Esophagus muscularis mucosa (tissue), 4 donors: ENCODE data around the gene TRAPPC3. TPM values are rescaled to one million over a fixed set of nuclear protein-coding genes. Genes with fewer than 3 reads are reported as not detected.

ENCODE experiments used
- DNase-seq: peaks from one replicate; pipeline ENCODE4 v3.0.0-alpha.2; 2017; ENCODE audit errors: extremely low spot score
- H3K27ac ChIP-seq, 4 donors: fragments of 200-600 bp; sonication (generic); replicated peaks in 1 of 4; 1 replicate in 3 of 4; 2 replicates in 1 of 4; pipeline ENCODE4 v1.5.1; 2016 to 2019; ENCODE audit warnings: mild to moderate bottlenecking in 1 of 4
- H3K27me3 ChIP-seq, 4 donors: fragments of 200-600 bp; sonication (generic); one replicate each; pipeline versions ENCODE4 v1.5.1 to v1.6.0; 2016 to 2019
- H3K36me3 ChIP-seq, 4 donors: fragments of 200-600 bp; sonication (generic); one replicate each; pipeline ENCODE4 v1.5.1; 2016 to 2019
- H3K4me1 ChIP-seq, 4 donors: fragments of 200-600 bp; sonication (generic); one replicate each; pipeline ENCODE4 v1.5.1; 2016 to 2019
- H3K4me3 ChIP-seq, 4 donors: fragments of 200-600 bp; sonication (generic); 1 replicate in 2 of 4; 2 replicates in 2 of 4; pipeline ENCODE4 v1.5.1; 2016 to 2019; ENCODE audit warnings: mild to moderate bottlenecking in 4 of 4, moderate library complexity in 1 of 4
- H3K9me3 ChIP-seq, 4 donors: fragments of 200-600 bp; sonication (generic); 1 replicate in 3 of 4; 2 replicates in 1 of 4; pipeline ENCODE4 v1.5.1; 2016 to 2019
- EP300 ChIP-seq: sonication (generic); formaldehyde crosslinking; IDR thresholded peaks from one replicate; pipeline ENCODE4 v1.6.1; 2017; ENCODE audit warnings: antibody characterized with exemption
- POLR2A ChIP-seq: fragments of 450-650 bp; IDR thresholded peaks from one replicate; pipeline ENCODE4 v1.6.1; 2017; ENCODE audit warnings: antibody characterized with exemption, moderate library complexity, mild to moderate bottlenecking, low read depth
- POLR2AphosphoS5 ChIP-seq, 2 donors: sonication (generic); formaldehyde crosslinking; IDR thresholded peaks; one replicate each; pipeline ENCODE4 v1.6.1; 2017; ENCODE audit warnings: antibody characterized with exemption in 2 of 2
- WGBS: methylation state at CpG from one replicate; pipeline ENCODE4 v1.1.5; 2018; 5-methylcytosine and 5-hydroxymethylcytosine counted together
- intact Hi-C: fragments of 100-400 bp; cut with DNase I; formaldehyde crosslinking; loops from one replicate; pipeline ENCODE4 v1.15.1; 2023
- total RNA-seq, 4 donors: library from RNA; depleted of rRNA; stranded (reverse); fragments of >200 nt; gene quantifications; one replicate each; pipeline versions ENCODE4 v1.1.0 to v1.2.1, GENCODE V29; 2016
- TF ChIP-seq, protein P1 (sequence below), 3 experiments: fragments of 200-600 bp in 2 of 3; fragments of 450-650 bp in 1 of 3; sonication (generic) in 2 of 3; IDR thresholded peaks; one replicate each; pipeline ENCODE4 v1.5.1; 2017 to 2019; ENCODE audit warnings: antibody characterized with exemption in 3 of 3, mild to moderate bottlenecking in 2 of 3, moderate library complexity in 1 of 3

Gene TRAPPC3
- total RNA-seq, 4 donors from 2014 or later: 97.9 to 164 (median 122) TPM

DNA sequence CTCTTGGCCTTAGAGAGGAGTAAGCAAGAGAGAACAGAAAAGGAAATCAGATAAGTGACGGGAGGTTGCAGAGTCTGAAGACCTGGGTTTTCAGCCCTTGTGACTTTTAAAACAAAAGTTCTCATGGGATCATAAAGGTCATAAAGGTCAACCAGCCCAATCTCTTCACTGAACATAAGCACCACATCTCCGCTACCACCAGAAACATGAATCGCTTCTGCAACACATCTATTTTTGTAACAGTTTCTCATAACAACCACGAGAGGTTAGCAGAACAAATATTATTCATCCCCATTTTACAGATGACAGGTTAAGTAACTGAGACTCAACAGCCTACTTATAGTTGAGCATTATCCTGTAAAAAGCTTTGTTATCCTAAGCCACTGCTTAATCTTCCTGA, 5.9 kb downstream of the TRAPPC3 start:
- Histone ChIP-seq H3K27me3 (no peaks in the 10 kb centered on the region), H3K36me3 (peaks cover 7 to 27% (median 16%) of the 10 kb centered on the region in 4 donors), H3K27ac (peak overlapping the region in 1 of 4 donors; percentile 18), H3K4me1 (peaks cover 25 to 60% (median 54%) of the 10 kb centered on the region in 4 donors), H3K4me3 (no peak overlapping the region), H3K9me3 (no peaks in the 10 kb centered on the region)
- intact Hi-C loops: no loop called here
- DNase-seq: no peak
- WGBS: 83% methylated on average over 4 of the region's 4 CpGs
- TF ChIP-seq, protein P1, sequence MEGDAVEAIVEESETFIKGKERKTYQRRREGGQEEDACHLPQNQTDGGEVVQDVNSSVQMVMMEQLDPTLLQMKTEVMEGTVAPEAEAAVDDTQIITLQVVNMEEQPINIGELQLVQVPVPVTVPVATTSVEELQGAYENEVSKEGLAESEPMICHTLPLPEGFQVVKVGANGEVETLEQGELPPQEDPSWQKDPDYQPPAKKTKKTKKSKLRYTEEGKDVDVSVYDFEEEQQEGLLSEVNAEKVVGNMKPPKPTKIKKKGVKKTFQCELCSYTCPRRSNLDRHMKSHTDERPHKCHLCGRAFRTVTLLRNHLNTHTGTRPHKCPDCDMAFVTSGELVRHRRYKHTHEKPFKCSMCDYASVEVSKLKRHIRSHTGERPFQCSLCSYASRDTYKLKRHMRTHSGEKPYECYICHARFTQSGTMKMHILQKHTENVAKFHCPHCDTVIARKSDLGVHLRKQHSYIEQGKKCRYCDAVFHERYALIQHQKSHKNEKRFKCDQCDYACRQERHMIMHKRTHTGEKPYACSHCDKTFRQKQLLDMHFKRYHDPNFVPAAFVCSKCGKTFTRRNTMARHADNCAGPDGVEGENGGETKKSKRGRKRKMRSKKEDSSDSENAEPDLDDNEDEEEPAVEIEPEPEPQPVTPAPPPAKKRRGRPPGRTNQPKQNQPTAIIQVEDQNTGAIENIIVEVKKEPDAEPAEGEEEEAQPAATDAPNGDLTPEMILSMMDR (IDR thresholded peaks at IDR 0.05): no peak
- TF ChIP-seq POLR2AphosphoS5 (IDR thresholded peaks at IDR 0.05) (no peak), EP300 (no peak), POLR2A (no peak)

DNA sequence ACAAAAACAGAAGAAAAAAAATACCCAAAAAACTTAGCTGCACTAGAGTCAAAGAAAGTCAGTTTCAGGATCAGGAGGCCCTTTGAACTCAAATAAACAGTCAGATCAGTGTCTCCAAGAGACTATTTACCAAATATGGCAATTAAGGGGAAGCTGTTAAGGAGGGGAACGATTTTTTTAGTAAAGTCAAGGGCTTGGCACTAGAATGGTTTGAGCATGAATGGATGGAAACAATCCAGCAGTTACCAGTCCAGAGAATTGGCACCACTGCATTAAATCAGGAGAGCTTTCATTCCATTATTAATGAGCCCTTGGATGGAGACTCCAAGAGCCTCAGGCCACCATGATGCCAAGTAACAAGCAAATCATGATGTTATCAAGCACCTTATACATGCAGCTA, 7.2 kb downstream of the TRAPPC3 start:
- H3K36me3 ChIP-seq: peaks cover 12 to 36% (median 29%) of the 10 kb centered on the region in 4 donors
- H3K27me3 ChIP-seq: no peaks in the 10 kb centered on the region
- peak overlapping the region in 2 of 4 donors; percentile 1 to 64 for H3K27ac ChIP-seq
- intact Hi-C loops: no loop called here
- peaks cover 18 to 60% (median 48%) of the 10 kb centered on the region in 4 donors for H3K4me1 ChIP-seq
- no peak overlapping the region for H3K4me3 ChIP-seq
- TF ChIP-seq, protein P1 (IDR thresholded peaks at IDR 0.05): no peak
- no peak for TF ChIP-seq EP300
- TF ChIP-seq POLR2A: no peak
- no peak for TF ChIP-seq POLR2AphosphoS5 (IDR thresholded peaks at IDR 0.05)
- 37% methylated on average over 1 of the region's 1 CpG for WGBS
- DNase-seq: no peak
- H3K9me3 ChIP-seq: no peaks in the 10 kb centered on the region

DNA sequence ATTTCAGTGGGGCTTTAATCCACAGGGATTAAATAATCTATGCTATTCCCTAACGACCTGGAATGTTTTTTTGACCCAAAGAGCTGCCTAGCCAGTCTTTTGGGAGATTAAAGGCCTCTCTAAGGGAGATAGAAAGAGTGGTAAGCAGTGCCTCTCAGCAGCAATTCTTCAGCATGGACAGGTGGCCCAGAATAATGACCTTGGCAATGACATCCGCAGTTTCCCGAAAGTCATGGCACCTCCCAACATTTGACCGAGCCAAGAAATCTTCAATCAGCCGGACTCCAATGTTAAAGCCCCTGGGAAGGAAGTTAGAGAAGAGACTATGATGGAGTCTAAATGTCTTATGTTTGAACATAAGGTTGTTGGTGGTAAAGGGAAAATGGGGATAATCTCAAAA, 9.8 kb downstream of the TRAPPC3 start:
- WGBS: 79% methylated on average over 5 of the region's 5 CpGs
- intact Hi-C loops: loop anchor here (10.0 kb wide), 1 partner anchor 285 kb away; no protein-coding TSS in a partner anchor

DNA sequence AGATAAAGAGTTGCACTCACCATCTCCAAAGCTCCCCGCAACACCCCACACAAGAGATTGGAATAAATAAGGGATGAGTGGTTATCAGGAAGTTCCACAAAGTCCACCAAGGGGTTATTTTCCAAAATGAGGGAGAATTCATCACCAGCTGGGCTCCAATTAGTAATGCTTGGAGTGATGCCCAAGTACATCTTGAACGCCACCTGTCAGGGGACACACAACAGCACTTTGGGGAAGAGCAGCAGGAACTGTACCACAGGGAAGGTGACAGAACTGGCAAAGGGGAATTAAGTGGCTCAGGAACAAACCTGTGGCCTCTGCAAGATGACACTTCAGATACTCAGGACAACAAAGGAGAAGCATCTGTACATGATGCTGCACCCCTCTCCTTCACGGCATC, 11.5 kb downstream of the TRAPPC3 start:
- H3K27me3 ChIP-seq: no peaks in the 10 kb centered on the region
- DNase-seq: no peak
- TF ChIP-seq EP300 (no peak), POLR2A (no peak), POLR2AphosphoS5 (IDR thresholded peaks at IDR 0.05) (no peak)
- TF ChIP-seq, protein P1 (IDR thresholded peaks at IDR 0.05): no peak
- peaks cover 48 to 89% (median 79%) of the 10 kb centered on the region in 4 donors for H3K4me1 ChIP-seq
- 73% methylated on average over 3 of the region's 3 CpGs for whole genome bisulfite sequencing
- intact Hi-C loops: loop anchor here (10.0 kb wide), 1 partner anchor 287 kb away; no protein-coding TSS in a partner anchor
- H3K4me3 ChIP-seq: no peak overlapping the region
- H3K36me3 ChIP-seq: peaks cover 12 to 44% (median 34%) of the 10 kb centered on the region in 4 donors
- peak overlapping the region; percentile 68 to 83 (median 74) for H3K27ac ChIP-seq
- H3K9me3 ChIP-seq: no peaks in the 10 kb centered on the region

More for the DNA sequence above, 9.8 kb downstream of the TRAPPC3 start:
- peaks cover 12 to 44% (median 34%) of the 10 kb centered on the region in 4 donors for H3K36me3 ChIP-seq
- H3K4me1 ChIP-seq: peaks cover 42 to 81% (median 66%) of the 10 kb centered on the region in 4 donors
- no peak overlapping the region for H3K4me3 ChIP-seq
- H3K27me3 ChIP-seq: no peaks in the 10 kb centered on the region
- DNase-seq: no peak
- TF ChIP-seq EP300 (no peak), POLR2AphosphoS5 (IDR thresholded peaks at IDR 0.05) (no peak), POLR2A (no peak)
- TF ChIP-seq, protein P1 (IDR thresholded peaks at IDR 0.05): no peak
- no peaks in the 10 kb centered on the region for H3K9me3 ChIP-seq
- H3K27ac ChIP-seq: peak overlapping the region in 1 of 4 donors; percentile 64
